NCI-H1694 (cell line): ENCODE results near the gene USP15.

Source experiments
- DNase-seq: peaks from one replicate; lab custom pipeline; 2025; lab: John Stamatoyannopoulos, UW

The USP15 gene

DNA sequence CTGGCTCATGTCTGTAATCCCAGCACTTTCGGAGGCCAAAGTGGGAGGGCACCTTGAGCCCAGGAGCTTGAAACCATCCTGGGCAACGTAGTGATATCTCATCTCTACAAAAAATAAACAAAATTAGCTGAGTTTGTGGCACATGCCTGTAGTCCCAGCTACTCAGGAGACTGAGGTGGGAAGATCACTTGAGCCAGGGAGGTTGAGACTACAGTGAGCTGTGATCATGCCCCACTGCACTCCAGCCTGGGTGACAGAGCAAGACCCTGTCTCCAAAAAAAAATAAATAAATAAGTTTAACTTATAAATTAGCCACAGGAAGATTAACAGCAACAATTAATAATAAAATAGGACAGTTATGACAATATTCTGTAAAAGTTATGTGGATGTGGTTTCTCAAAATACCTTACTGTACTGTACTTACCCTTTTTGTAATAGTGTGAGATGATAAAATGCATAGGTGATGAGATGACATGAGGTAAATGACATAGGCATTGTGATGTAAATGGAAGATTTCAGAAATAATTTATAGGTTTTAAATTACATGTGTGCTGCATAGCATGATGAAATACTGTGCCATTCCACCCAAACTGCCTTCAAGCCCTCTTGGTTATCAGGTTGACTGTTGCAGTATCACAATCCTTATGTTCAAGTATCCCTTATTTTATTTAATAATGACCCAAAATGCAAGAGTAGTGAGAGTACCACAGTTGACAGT is 22.0 kb downstream of the USP15 start:
- DNase-seq: no peak

DNA sequence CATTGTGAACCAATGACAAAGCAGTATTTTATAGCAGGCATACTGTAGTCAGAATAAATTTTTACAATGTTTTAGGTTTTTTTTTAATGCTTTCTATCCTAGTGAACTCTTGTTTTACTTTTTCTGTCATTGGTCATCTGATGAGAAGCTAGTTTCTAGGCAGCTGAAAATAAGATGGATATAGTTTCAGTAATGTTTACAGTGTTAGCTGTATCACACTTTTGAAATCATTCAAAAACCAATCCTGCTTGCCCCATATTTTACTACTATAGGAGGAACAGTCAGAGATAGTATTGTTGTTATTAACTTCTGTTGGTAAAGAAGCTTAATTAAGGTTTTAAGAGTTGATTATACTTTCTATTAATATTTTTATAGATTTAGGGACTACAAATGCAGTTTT is 24.5 kb downstream of the USP15 start:
- DNase-seq: no peak

DNA sequence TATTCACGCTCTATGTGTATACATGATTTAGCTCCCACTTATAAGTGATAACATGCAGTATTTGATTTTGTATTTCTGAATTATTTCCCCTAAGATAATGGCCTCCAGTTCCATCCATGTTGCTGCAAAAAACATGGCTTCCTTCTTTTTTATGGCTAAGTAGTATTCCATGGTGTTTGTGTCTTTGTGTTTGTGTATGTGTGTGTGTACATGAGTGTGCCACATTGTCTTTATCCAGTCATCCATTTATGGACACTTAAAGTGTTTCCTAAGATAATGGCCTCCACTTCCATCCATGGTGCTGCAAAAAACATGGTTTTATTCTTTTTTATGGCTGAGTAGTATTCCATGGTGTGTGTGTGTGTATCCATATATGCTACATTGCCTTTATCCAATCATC is 25.1 kb downstream of the USP15 start:
- no peak for DNase-seq

DNA sequence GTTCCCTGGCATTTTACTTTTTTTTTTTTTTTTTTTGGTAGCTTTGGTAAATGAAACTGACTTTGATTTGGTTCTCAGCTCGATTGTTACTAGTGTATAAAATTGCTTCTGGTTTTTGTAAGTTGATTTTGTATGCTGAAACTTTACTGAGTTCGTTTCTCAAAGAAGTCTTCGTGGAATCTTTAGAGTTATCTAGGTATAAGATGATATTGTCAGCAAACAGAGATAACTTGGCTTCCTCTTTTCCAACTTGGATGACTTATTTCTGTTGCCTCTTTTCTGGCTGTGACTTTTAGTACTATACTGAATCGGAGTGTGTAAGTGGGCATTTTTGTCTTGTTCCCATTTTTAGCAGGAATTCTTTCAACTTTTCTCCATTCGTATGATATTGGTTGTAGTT is 28.1 kb downstream of the USP15 start:
- DNase-seq: no peak

GRCh38 chr12:62290846-62291245 is 30.6 kb downstream of the USP15 start:
- DNase-seq: no peak

DNA sequence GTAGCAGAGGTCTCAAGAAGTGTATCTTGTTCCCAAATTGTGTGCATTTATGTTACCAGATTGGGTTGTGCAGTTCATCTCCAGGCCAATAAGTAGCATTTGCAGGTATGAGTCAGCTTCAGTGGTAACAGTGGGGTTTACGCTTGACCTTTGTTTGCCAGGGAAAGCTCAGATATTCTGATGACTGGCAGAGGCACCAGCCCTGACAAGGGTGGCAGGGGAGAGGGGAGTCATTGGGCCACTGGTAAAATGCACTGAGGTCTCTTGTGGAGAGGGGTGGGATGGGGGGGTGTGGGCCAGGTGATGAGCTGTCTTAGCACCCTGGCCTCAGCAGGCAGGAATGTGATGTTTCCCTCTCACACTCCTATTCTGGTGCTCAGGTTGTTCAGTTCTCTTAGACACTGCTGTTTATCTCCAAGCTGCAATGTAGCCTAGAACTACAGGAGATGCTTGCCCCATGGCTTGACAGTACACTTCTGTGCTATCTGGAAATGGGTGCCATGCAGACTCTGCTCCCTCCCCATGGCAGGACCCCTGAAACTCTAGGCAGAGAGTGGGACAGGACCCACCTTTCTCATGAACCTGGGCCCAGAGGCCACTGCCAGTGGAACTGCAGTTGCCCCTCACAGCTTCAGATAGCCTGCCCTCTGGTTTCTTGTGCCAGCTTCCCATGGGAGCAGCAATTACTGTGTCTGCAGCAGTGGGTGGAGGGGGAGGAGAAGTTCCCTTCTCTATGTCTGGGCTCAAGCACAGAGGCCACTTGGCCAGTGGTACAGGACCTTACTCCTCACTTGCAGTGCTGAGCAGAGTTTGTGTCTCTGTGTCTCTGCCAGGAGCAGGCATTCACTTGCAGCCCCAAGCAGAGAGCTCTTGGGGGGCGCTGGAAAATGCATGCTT is 31.9 kb downstream of the USP15 start:
- no peak for DNase-seq

GRCh38 chr12:62292761-62293344 is 32.6 kb downstream of the USP15 start:
- no peak for DNase-seq

- DNase-seq: no peak
Measured at GRCh38 chr12:62294378-62294777, 34.2 kb downstream of the USP15 start.

DNA sequence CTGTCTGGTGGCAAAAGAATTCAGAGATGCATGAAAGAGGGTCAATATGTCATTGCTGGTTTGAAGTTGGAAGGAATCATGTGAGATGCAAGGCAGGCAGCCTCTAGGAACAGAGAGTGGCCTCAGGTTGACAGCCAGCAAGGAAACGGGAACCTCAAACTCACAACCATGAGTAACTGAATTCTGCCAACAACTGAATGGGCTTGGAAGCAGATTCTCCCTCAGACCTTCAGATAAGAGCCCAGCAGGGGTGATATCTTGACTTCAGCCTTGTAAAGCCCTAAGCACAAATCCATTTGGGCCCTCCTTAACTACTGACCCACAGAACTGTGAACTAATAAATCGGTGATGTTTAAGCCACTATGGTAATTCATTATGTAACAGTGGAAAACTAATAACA is 35.8 kb downstream of the USP15 start:
- DNase-seq: no peak

GRCh38 chr12:62297321-62297720 is 37.1 kb downstream of the USP15 start:
- no peak for DNase-seq

- DNase-seq: no peak
Measured at GRCh38 chr12:62299617-62300016, 39.4 kb downstream of the USP15 start.

DNA sequence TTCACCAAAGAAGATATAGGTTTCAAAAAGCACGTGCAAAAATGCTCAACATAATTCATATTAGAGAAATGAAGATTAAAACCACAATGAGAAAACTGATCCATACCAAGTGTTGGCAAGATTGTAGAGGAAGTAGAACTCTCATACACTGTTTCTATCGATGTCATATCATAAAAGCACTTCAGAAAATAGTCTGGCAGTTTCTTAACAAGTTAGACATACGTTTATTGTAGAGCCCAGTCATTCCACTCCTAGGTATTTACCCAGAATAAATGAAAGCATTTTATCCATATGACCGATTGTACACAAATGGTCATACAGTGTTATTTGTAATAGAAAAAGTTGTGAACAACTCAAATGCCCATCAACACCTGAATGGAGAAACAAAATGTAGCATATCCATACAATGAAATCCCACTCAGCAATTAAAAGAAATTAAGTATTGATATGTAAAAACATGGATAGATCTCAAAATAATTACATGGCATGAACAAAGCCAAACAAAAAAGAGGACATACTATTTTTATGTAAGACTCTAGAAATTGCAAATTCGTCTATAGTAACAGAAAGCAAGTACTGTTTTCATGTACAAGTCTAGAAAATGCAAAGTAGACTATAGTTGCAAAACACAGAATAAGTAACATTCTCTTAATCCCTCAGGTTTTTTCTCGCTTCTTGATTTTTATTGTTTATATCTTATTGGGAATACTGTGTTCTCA is 41.0 kb downstream of the USP15 start:
- no peak for DNase-seq

DNA sequence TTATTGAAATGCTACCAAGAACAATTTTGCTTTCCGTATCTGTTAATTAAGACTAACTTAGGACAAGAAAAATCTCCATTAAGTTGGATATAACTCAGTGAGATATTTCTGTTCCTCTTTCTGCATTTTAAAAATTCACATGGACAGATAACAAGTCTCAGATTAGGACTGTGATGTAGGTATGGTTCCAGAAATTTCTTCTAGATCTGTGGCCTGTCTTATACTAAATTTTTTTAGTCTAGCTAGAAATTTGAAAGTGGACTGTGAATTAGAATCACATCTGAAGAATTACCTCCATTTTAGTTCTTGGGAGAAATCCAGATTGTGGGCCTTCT is 41.6 kb downstream of the USP15 start:
- DNase-seq: no peak

- DNase-seq: no peak
Measured at GRCh38 chr12:62304560-62304959, 44.4 kb downstream of the USP15 start.

DNA sequence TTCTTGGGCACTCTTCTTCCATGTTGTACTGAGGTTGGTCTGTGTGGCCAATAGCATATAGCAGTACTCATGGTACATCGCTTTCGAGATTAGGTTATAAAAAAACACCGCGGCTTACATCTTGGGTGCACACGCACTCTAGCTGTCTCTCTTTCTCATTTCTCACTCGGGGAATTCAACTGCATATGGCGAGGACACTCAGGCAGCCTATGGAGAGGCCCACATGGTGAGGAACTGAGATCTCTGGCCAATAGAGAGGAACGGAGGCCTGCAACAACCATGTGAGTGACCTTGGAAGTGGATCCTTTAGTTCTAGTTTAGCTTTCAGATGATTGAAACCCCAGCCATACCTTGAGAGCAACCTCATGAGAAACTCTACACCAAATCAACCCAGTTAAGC is 45.6 kb downstream of the USP15 start:
- no peak for DNase-seq

DNA sequence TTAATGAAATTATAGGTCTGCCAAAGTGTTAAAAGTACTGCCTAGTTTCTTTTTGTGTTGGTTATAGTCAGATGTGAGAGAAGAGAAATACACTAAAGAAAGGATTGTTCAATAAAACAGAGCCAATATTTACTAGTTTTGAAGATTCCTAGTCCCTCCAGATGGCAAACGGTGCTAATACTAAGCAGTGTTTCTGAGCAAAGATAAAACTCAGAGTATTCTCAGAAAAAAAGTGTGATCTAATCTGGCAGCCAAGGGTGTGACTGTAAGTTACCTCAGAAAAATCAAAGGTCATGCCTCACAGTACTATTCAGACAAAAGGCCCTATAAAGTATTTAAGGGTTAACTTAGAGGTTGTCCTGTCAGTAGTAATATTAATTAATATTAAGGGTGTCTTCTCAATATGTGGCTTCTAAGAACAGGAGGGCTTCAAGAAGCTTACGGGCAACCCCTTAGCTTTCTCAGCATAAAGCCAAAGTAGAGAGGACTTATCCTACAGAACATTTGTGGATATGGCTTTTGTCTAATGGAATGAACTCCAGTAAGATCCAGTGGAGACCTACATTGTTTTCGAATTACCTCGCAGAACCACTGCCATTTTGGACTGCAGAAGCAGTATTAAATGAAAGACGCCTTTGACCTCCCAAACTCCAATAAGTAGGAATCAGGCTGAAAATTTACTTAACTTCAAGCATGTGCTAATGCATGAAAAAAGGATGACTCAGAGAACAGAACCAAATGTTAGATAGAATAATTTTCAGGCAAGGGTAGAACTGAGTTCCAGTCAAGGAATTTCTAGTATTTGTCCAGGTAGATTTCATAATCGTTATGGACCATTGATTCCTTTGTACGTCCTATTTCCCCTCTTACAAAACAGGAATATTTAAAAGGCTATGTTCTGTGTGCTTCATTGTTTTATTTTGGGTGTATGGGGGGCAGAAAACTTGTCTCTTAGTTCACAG is 46.6 kb downstream of the USP15 start:
- DNase-seq: no peak

GRCh38 chr12:62308201-62308600 is 48.0 kb downstream of the USP15 start:
- DNase-seq: no peak

DNA sequence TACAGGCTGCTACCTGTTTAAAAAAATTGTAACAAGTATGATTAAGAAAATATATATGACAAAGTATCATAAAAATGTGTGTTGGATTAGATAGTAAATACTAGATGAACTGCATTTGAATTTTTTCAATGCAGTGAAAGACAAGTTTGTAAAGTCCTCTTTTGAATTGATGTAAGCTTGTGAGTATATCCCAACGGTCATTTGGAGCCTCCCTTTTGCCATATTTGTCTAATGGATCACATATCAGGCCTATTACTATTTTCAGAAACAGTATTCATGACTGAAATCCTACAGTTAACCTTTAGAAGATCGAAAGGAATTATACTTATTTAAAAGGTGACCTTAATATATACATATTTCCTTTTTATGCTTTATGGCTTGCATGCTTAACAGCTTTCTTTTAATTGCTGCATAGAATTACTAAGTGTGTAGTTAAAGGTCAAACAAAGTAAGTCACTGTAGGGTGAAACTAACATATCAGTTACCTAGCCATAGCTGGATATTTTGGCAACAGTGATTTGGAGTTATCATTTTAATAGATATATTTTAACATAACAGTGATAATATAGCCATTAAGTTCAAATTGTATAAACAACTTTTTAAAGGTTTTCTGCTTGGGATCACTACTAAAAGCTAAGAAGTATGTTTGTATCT is 53.6 kb downstream of the USP15 start:
- DNase-seq: no peak

DNA sequence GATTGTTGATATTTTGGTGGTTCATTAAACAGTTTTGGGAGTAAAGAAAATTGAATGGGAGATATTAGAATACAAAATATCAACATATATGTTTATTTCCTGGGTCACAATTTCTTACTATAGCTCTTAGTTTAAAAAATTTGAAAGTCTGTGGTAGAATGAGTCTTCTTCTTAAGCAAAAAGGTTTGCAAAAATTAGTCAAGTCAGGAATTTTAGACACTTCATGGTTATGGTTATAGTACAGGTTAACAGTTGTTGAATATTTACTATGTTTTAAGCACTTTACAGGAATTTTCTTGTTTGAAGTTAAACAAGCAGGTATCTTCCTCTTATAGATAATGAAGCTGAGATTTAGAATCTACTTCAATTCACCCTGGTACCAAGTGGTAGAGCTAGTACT is 56.8 kb downstream of the USP15 start:
- no peak for DNase-seq

DNA sequence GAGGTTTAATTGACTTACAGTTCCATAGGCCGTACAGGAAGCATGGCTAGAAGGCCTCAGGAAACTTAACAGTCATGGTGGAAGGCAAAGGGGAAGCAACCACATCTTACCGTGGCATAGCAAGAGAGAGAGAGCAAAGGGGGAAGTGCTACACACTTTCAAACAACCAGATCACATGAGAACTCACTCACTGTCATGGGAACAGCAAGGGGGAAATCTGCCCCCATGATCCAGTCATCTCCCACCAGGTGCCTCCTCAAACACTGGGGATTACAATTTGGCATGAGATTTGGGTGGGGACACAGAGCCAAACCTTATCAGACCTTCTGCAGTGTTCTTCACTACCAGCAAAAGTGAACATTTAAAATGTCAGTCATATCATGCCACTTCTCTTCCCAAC is 58.9 kb downstream of the USP15 start:
- no peak for DNase-seq

GRCh38 chr12:62320054-62320453 is 59.9 kb downstream of the USP15 start:
- DNase-seq: no peak
